ENCODE measurements around the gene MAPKAP1. TPM values are rescaled to one million over a fixed set of nuclear protein-coding genes. Genes with fewer than 3 reads are reported as not detected.

MAPKAP1 gene
- total and polyA plus RNA-seq, 2 of the 13 experiments (the other 11 are each of a cell fraction or from before 2014, with no cell fraction given) = 45.0 to 64.3 TPM

- H3K36me3 ChIP-seq (replicated peaks in 1 of 2; ENCODE audit: control insufficient read depth in 1 of 2, insufficient read depth in 2 of 2, low read length in 2 of 2) = no peaks in the 10 kb centered on the region
- H3K4me1 ChIP-seq (ENCODE audit: insufficient read depth, low read length) = peaks cover 15% of the 10 kb centered on the region
- H3K27me3 ChIP-seq (ENCODE audit: control insufficient read depth in 1 of 2, insufficient read depth in 2 of 2, low read length in 2 of 2) = peaks cover 0 to 8% of the 10 kb centered on the region in 2 experiments; a peak in 1 of 5 replicates
- H4K20me1 ChIP-seq (ENCODE audit: insufficient read depth, low read length) = no peaks in the 10 kb centered on the region
- H2AFZ ChIP-seq (ENCODE audit: low read length) = no peak overlapping the region
- in situ Hi-C loops (cut with HindIII; ENCODE audit: extremely low pct_ligation_motif_present, low pct_unique_long_range_greater_than_20kb) = no loop called here
- ChIA-PET POLR2A (interaction anchor here (0.6 kb wide), 1 partner anchor 155 kb away, joined by 3 read pairs; no protein-coding TSS in a partner anchor), CTCF (ENCODE audit: low intra/inter-chr PET ratio, low total read pairs) (no interaction called here)
- ATAC-seq = 0 out of 3 replicates have a peak, but pooled peaks have one; percentile 20
- H3K9me3 ChIP-seq (ENCODE audit: low read length) = no peaks in the 10 kb centered on the region
- no peak for DNase-seq (ENCODE audit: low spot score)
- no peak for FAIRE-seq
- WGBS (ENCODE audit: low lambda C conversion rate) = 44% methylated on average over 16 of the region's 23 CpGs
- intact Hi-C loops (cut with micrococcal nuclease; ENCODE audit: unreplicated experiment) = no loop called here
- TF ChIP-seq ZNF687 (CRISPR knock-in tag; IDR thresholded peaks at IDR 0.05) = 0 out of 2 replicates have a peak, but pooled peaks have one; percentile 8
- no peak for TF ChIP-seq PAX8 (CRISPR knock-in tag; IDR thresholded peaks at IDR 0.05; ENCODE audit: borderline replicate concordance)
- no peak for TF ChIP-seq HNF4A (CRISPR knock-in tag; IDR thresholded peaks at IDR 0.05)
- peak; percentile 66 for TF ChIP-seq ZNF768 (CRISPR knock-in tag; IDR thresholded peaks at IDR 0.05)
- no peak for TF ChIP-seq ZNF761 (CRISPR knock-in tag; conservative IDR thresholded peaks at IDR 0.05)
- no peak for TF ChIP-seq ZUFSP (CRISPR knock-in tag; IDR thresholded peaks at IDR 0.05; ENCODE audit: borderline replicate concordance)
- no peak overlapping the region for H3K9ac ChIP-seq (ENCODE audit: insufficient read depth, low read depth, low read length)
- H3K4me2 ChIP-seq (ENCODE audit: low read depth, low read length) = no peak overlapping the region
- H3K27ac ChIP-seq (ENCODE audit: extremely low read length, insufficient read depth, low read length) = no peak overlapping the region
- H3K4me3 ChIP-seq (replicated peaks in 1 of 3; ENCODE audit: insufficient read depth in 1 of 3, low read depth in 2 of 3, low read length in 3 of 3) = no peak overlapping the region
- H3K79me2 ChIP-seq (ENCODE audit: insufficient read depth, low read length) = no peaks in the 10 kb centered on the region
- BruUV-seq (replicated peaks) = no TSS peak
These were observed 291.2 kb downstream of the MAPKAP1 start for GRCh38 chr9:125415583-125416460.

Data from HepG2 (cell line).